MCF 10A (cell line): ENCODE measurements around the gene ANKRD23. TPM values are rescaled to one million over a fixed set of nuclear protein-coding genes. Genes with fewer than 3 reads are reported as not detected.

ENCODE experiments used
- BruUV-seq: library from RNA; stranded (reverse); fragments of 400-500 nt; replicated peaks from 2 replicates; lab custom pipeline; 2021; lab: Mats Ljungman, UMichigan
- CTCF ChIA-PET: fragments of 300-600 bp; sonication (Branson Sonifier 250); formaldehyde crosslinking; extraction: SDS; loops from one replicate; lab custom pipeline; 2021; ENCODE audit warnings: antibody characterized with exemption, inconsistent platforms; lab: Yijun Ruan, JAX
- POLR2A ChIA-PET: fragments of 300-600, 350-650 bp; sonication (Branson Sonifier 250); formaldehyde crosslinking; extraction: SDS; loops from one replicate; lab custom pipeline; 2020; ENCODE audit warnings: antibody characterized with exemption, inconsistent platforms; lab: Yijun Ruan, JAX
- DNase-seq: peaks from one replicate; pipeline ENCODE4 v3.0.0-alpha.2; 2018; ENCODE audit not compliant: unreplicated experiment
- H3K27ac Mint-ChIP-seq: one replicate; pipeline ENCODE4 v1.8.0; 2022; ENCODE audit warnings: mild to moderate bottlenecking, low read depth, mixed read lengths; ENCODE audit not compliant: unreplicated experiment
- H3K27me3 Mint-ChIP-seq: one replicate; pipeline ENCODE4 v1.8.0; 2022; ENCODE audit warnings: mixed read lengths; ENCODE audit not compliant: insufficient read depth, unreplicated experiment
- H3K36me3 Mint-ChIP-seq: one replicate; pipeline ENCODE4 v1.8.0; 2022; ENCODE audit warnings: mild to moderate bottlenecking, moderate library complexity, mixed read lengths; ENCODE audit not compliant: insufficient read depth, unreplicated experiment
- H3K4me1 Mint-ChIP-seq: one replicate; pipeline ENCODE4 v1.8.0; 2022; ENCODE audit warnings: mixed read lengths; ENCODE audit not compliant: insufficient read depth, unreplicated experiment
- H3K4me3 Mint-ChIP-seq: one replicate; pipeline ENCODE4 v1.8.0; 2022; ENCODE audit warnings: mild to moderate bottlenecking, moderate library complexity, mixed read lengths; ENCODE audit not compliant: unreplicated experiment
- H3K9me3 Mint-ChIP-seq: one replicate; pipeline ENCODE4 v1.8.0; 2022; ENCODE audit warnings: mixed read lengths; ENCODE audit not compliant: unreplicated experiment
- intact Hi-C: fragments of 100-400 bp; cut with micrococcal nuclease; formaldehyde crosslinking; loops from 2 replicates; pipeline ENCODE4 v1.14.1; 2022
- microRNA-seq: library from miRNA; unstranded; fragments of <30 nt; microRNA quantifications from one replicate; pipeline ENCODE4 v1.2.0, GENCODE V29; 2022
- total RNA-seq: library from RNA; stranded (reverse); gene quantifications from 2 replicates; pipeline ENCODE4 v1.2.3, GENCODE V29; 2022
- TF ChIP-seq, protein P1 (sequence below): fragments of 200-600 bp; IDR thresholded peaks from one replicate; pipeline ENCODE4 v1.8.0; 2022; ENCODE audit warnings: antibody characterized with exemption, mild to moderate bottlenecking; ENCODE audit not compliant: unreplicated experiment

The ANKRD23 gene
- total RNA-seq, 1 experiment from 2014 or later, result 3.4 TPM

DNA sequence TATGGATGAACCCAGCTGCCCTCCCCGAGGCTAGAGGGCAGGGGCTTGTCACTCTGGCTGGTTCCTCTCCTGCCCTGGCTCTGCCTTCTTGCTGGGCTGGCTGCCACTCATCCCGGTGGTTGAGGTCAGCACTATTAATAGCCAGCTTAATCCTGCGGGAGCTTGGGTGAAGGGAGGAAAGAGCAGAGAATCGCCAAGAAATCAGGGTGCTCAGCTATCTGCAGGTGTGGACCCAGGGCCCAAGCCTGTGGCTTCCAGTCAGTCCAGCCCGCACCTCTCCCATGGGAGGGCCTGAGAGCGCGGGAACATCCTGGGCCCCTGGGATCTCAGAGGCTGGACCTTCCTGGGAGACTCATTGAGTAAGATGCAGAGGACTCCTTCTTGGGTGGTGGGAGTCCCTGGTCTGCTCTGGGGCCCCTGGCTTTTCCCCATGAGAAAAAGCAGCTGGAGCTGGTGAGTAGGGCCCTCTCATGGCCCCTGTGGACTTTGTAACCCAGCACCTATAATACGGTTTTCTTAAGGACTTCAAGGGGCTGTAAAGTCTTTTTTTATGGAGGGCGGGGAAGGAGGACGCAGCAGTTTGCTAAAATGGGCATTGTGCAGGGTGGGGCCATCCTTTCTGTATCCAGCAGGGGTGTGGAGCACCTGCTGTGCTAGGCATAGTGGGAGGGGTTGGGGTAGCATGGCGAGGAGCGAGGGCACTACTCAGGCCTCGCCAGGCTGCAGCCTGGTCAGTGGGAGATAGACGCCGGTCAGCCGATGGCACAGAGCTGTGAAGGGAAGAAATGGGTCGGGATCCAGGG lies 55.2 kb downstream of the ANKRD23 start:
- TF ChIP-seq, protein P1, sequence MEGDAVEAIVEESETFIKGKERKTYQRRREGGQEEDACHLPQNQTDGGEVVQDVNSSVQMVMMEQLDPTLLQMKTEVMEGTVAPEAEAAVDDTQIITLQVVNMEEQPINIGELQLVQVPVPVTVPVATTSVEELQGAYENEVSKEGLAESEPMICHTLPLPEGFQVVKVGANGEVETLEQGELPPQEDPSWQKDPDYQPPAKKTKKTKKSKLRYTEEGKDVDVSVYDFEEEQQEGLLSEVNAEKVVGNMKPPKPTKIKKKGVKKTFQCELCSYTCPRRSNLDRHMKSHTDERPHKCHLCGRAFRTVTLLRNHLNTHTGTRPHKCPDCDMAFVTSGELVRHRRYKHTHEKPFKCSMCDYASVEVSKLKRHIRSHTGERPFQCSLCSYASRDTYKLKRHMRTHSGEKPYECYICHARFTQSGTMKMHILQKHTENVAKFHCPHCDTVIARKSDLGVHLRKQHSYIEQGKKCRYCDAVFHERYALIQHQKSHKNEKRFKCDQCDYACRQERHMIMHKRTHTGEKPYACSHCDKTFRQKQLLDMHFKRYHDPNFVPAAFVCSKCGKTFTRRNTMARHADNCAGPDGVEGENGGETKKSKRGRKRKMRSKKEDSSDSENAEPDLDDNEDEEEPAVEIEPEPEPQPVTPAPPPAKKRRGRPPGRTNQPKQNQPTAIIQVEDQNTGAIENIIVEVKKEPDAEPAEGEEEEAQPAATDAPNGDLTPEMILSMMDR, result no peak
- no peak overlapping the region for H3K4me3 Mint-ChIP-seq
- ChIA-PET POLR2A (interaction anchor here (0.7 to 2.0 kb wide), 5 partner anchors 15 to 132 kb away, joined by 3 to 6 read pairs (median 5); partner anchors contain the start of gene CNNM3), CTCF (interaction anchor here (0.6 to 5.3 kb wide), 4 partner anchors 12 to 456 kb away, joined by 3 to 40 read pairs (median 5); partner anchors contain the start of gene CNNM4)
- peak overlapping the region; percentile 92 for H3K27ac Mint-ChIP-seq
- H3K36me3 Mint-ChIP-seq, result no peaks in the 10 kb centered on the region
- no TSS peak for BruUV-seq
- H3K4me1 Mint-ChIP-seq, result peaks cover 15% of the 10 kb centered on the region
- DNase-seq, result peak; percentile 54
- H3K27me3 Mint-ChIP-seq, result no peaks in the 10 kb centered on the region
- H3K9me3 Mint-ChIP-seq, result no peaks in the 10 kb centered on the region
- intact Hi-C loops, result no loop called here

Small RNA genes lying within 50 kb of the gene (microRNA-seq; reads per million reads assigned to microRNA genes)
- gene MIR3127, result 1.5 reads per million, percentile 5 among the genes with 10 or more reads in this experiment

Other genes starting within 250 kb of the ANKRD23 start
- gene KANSL3, start 205.7 kb downstream of the ANKRD23 start, total RNA-seq, result 36.0 and 41.4 TPM in 2 replicates
- gene FER1L5, start 201.3 kb downstream of the ANKRD23 start, total RNA-seq, result not detected in 2 replicates
- 6.5 and 7.1 TPM in 2 replicates for gene LMAN2L, start 104.0 kb downstream of the ANKRD23 start, total RNA-seq
- 5.0 and 6.3 TPM in 2 replicates for gene CNNM4, start 83.1 kb downstream of the ANKRD23 start, total RNA-seq
- gene CNNM3, start 27.8 kb downstream of the ANKRD23 start, total RNA-seq, result 9.1 and 9.9 TPM in 2 replicates
- gene ANKRD39, start 14.0 kb upstream of the ANKRD23 start, total RNA-seq, result 14.0 and 17.6 TPM in 2 replicates
- gene SEMA4C, start 26.1 kb upstream of the ANKRD23 start, total RNA-seq, result 16.3 and 22.6 TPM in 2 replicates
- not detected in 2 replicates for gene FAM178B, start 142.6 kb upstream of the ANKRD23 start, total RNA-seq